A673 (cell line): Measurements from ENCODE around the gene CASKIN2.

Experiments
- CTCF ChIP-seq: fragments of 300-800, 200-600 bp; sonication (generic); conservative IDR thresholded peaks from 2 replicates; pipeline ENCODE4 v1.5.1; 2017; ENCODE audit warnings: low read depth, mild to moderate bottlenecking, antibody characterized with exemption, low read length, moderate library complexity, mixed read lengths
- EZH2 ChIP-seq: fragments of 200-600 bp; sonication (generic); IDR thresholded peaks from 2 replicates; pipeline ENCODE4 v1.6.1; 2017; ENCODE audit warnings: borderline replicate concordance, low read depth, mild to moderate bottlenecking, mixed read lengths, antibody characterized with exemption, low read length; ENCODE audit not compliant: poor library complexity, severe bottlenecking

- no peak for TF ChIP-seq CTCF
- no peak for TF ChIP-seq EZH2
These were observed 16.6 kb downstream of the CASKIN2 start for GRCh38 chr17:75498726-75499213.
